ENCODE measurements around the gene ARHGEF4.

GRCh38 chr2:130987519-130988425 is 151.1 kb downstream of the ARHGEF4 start:
- TF ChIP-seq CTCF (IDR thresholded peaks at IDR 0.05; ENCODE audit: extremely low read depth in 1 of 2, insufficient read depth in 1 of 2, low read depth in 1 of 2, low read length in 2 of 2), result no peak
- no peak for TF ChIP-seq EZH2 (IDR thresholded peaks at IDR 0.05; ENCODE audit: borderline replicate concordance, low read depth, low read length, severe bottlenecking)
- TF ChIP-seq POLR2A (IDR thresholded peaks at IDR 0.05; ENCODE audit: low read depth, low read length), result no peak

Data from endothelial cell of umbilical vein (primary cell).